ELR (cell line): ENCODE data around the gene MUC15.
A peak's percentile ranks its signal among the peaks of the same experiment; 100 is the strongest.
"Not testable (repeated sequence)": the region's sequence is repeated elsewhere in the genome, so short reads cannot be mapped to it uniquely, and the experiment has no call there.

Source experiments
- DNase-seq: peaks from one replicate; pipeline ENCODE4 v3.0.0-alpha.2; 2015; ENCODE audit warnings: low read depth

Gene MUC15

GRCh38 chr11:26571861-26572654 lies at the start of gene MUC15:
MUC15 (minus strand) TSS chr11:26572263; CDS start chr11:26567094, 5,169 bp downstream.
- DNase-seq, result no peak

DNA sequence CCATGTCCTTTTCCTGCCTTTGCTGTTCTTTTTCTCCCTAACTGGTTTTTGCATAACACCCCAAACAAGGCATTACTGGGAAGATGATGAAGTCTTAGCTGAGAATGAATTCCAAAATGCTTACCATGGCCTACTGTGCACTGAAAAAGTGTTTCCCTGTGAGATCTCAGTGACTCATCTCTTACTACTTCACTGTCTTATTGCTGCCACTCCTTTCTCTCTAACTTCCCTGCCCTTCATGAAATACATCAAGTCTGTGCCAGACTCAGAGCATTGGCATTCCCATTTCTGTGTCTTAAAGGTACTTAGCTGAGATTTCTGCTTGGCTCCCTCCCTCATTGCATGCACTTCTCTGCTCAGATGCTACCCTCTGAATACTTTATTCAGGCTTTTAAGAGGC lies 49.1 kb upstream of the MUC15 start:
- peak; percentile 43 for DNase-seq

DNA sequence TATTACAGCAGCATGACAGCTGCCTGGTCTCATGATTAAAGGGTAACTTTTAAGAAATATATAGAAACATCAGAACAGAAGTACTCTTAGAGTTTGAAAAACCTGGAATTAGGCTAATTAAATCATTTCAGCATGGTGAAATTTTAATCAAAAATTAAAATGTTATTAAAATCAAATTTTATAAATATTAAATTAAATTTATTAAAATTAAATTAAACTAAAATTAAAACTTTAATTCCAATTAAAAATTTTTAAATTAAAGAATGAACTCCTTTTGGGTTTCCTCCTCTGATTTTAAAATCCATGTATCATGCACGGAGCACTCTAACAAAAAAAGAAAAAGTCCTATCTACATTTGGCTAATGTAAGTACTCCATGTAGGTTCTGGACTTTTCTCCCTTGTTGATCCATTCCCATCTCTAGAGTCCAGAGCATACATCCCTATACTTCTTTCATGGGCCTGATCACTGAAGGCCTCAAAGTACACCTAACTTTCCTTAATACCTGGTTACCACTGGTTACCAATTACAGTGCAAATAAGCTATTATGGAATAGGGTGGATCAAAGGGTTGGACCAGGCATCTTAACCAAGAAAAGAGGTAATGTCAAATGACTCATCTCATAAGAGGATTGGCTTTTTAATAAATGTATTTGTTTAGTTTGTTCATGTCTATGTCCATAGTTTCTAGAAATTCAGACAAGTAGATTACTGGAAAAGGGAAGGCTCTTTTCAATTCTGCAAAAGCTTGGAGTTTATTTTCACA lies 48.4 kb upstream of the MUC15 start:
- no peak for DNase-seq

DNA sequence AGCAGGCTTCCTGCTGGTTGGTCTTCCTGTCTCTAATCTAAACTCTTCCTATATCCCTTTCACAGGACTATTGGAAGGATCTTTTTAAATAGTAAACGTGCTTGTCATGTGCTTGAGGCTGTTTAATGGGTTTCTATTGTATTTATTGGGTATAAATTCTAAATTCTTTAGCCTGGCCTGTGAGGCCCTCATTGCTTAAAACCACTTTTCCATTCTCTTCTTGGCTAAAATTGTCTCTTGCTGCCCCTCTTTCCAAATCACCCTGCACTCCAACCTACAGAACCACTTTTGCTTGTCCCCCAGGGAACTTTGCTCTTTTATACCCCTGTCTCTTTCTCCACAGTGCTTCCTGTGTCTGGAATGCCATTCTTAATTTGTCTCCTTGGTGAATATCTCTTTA lies 46.4 kb upstream of the MUC15 start:
- no peak for DNase-seq

- no peak for DNase-seq
These were observed 41.7 kb upstream of the MUC15 start for GRCh38 chr11:26613759-26614158.

DNA sequence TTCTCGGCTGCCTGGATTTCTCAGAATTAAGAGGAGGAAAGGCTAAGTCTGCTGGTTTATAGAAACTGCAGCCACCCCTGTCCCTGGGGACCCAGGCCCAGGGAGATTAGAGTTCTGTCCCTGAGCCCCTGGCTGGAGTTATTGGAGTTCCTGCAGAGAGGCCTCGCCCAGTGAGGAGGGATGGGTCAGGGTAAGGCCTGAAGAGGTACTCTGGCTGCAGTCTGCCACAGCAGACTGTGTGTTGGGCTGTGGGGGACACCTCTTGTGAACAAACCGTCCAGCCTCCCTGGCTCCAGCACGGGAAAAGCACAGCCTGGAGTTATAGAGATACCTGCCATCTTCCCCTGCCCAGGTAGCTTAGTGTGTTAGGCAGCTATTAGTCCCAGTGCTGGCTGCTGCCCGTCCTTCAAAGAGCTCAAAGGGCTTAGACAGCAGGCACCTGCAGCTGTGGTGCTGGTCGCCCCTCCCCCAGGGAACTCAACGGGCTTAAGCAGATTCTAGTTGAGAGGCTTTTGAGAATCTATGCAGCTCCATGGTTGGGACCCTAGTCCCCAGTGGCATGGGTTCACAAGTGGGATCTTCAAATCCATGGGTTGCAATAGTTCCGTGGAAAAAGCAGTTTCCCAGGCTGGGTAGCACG lies 36.6 kb upstream of the MUC15 start:
- no peak for DNase-seq

DNA sequence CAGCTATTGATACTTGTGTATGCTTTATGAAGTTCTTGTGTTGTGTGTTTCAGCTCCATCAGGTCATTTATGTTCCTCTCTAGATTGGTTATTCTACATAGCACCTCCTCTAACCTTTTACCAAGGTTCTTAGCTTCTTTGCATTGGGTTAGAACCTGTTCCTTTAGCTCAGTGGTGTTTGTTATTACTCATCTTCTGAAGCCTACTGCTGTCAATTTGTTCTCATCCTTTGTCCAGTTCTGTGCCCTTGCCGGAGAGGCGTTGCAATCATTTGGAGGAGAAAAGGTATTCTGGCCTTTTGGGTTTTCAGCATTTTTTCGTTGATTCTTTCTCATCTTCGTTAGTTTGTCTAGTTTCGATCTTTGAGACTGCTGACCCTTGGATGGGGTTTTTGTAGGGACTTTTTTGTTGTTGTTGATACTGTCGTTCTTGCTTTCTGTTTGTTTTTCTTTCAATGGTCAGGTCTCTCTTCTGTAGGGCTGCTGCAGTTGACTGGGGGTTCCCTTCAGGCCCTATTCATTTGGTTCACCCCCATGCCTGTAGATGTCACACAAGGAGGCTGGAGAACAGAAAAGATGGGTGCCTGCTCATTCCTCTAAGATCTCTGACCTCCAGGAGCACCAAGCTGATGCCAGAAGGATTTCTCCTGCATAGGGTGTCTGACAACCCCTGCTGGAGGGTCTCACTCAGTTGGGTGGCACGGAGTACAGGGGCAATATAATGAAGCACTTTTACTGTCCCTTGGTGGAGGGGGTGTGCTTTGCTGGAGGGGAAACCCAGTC lies 35.9 kb upstream of the MUC15 start:
- DNase-seq, result no peak

- no peak for DNase-seq
These were observed 27.9 kb upstream of the MUC15 start for GRCh38 chr11:26599876-26600434.

DNA sequence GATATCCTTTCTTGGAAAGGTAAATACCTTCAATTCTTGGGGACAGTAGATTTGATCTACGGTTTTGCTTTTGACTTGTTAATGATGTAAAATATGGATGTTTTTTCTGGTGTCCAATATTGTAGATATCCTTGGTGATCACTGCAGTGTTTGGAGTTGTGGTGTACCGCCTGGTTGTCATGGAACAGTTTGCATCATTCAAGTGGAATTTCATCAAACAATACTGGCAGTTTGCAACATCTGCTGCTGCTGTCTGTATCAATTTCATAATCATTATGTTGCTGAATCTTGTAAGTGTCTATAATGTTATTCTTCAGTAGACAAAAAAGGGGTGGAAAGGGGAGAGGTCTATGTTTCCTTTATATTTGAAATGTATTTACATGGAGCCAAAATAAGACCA lies 27.4 kb upstream of the MUC15 start:
- no peak for DNase-seq

DNA sequence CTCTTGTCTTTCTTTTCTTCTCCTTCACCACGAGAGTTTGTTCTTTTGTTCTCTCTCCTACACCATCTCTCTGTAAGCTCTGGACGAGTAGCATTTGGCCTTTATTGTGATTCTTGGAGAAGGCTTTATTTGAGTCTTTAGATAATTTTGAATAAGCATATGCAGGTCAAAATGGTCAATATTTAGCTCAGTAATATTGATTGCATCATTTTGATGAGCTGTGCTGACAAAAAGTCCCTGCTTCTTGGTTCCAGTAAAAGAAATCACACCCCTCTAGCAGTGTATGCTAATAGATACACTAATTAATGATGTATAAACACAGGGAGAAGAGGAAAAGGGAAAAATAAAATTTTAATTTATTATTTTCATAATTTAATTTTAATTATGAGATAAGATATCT lies 25.8 kb upstream of the MUC15 start:
- DNase-seq, result no peak

DNA sequence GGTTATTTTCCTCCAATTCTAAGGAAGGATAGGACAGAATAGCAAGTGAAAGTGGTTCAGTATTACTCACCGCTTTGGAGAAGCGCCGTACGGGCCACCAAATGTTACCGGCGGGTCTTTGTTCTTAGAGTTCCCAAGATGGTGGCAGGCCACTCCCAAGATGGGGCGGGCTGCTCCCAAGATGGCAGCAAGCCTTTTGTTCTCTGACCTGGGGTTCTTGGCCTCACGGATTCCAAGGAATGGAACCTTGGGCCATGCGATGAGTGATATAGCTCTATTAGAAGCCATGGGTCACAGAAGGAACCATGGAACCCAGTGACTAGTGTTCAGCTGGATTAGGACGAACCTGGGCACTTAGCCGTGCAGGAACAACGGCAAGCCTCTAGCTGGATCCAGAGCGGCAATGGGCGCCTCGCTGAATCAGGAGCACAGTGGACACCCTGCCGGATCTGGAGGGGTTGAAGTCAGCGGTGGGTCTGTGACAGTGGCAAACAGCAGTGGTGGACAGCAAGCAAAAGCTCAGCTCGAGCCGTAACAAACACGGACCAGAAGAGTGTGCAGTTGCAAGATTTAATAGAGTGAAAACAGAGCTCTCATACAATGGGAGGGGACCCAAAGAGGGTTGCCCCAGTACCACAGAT lies 25.1 kb upstream of the MUC15 start:
- DNase-seq, result not testable (repeated sequence)

GRCh38 chr11:26595207-26595865 lies 23.3 kb upstream of the MUC15 start:
- not testable (repeated sequence) for DNase-seq

DNA sequence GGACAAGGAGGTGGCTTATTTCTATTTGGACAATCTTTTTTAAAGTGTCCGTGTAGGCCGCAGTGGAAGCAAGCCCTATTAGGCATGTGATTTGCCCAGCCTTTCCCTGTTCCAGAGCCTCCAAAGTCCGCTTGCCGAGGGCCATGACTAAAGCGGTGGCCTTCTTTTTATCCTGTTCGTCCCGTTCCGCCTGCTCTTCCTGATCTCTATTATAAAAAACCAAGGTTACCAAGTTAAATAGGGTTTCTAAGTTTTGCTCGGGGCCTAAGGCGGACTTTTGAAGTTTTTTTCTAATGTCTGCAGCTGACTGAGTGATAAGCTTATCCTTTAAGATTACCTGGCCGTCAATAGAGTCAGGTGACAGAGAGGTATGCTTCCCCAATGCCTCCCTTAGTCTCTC lies 21.6 kb upstream of the MUC15 start:
- no peak for DNase-seq

- DNase-seq, result no peak
These were observed 15.0 kb upstream of the MUC15 start for GRCh38 chr11:26587073-26587472.

- no peak for DNase-seq
These were observed 12.8 kb upstream of the MUC15 start for GRCh38 chr11:26584818-26585217.

- no peak for DNase-seq
These were observed 11.5 kb upstream of the MUC15 start for GRCh38 chr11:26583550-26583949.

- DNase-seq, result peak; percentile 0
These were observed 8.9 kb upstream of the MUC15 start for GRCh38 chr11:26580929-26581328.

- no peak for DNase-seq
These were observed 7.6 kb upstream of the MUC15 start for GRCh38 chr11:26579683-26580082.

- DNase-seq, result peak; percentile 8
These were observed 7.1 kb upstream of the MUC15 start for GRCh38 chr11:26578998-26579661.

GRCh38 chr11:26575946-26576345 lies 3.9 kb upstream of the MUC15 start:
- DNase-seq, result no peak
